Activated naive CD8-positive, alpha-beta T cell treated with anti-CD3 and anti-CD28 coated beads, Interleukin-2, amount 10 ng/mL, durations not matched to agents 7 days and 5 days (primary cell): Measurements from ENCODE around the gene AGAP2. TPM values are rescaled to one million over a fixed set of nuclear protein-coding genes. Genes with fewer than 3 reads are reported as not detected.
"Not testable (repeated sequence)": the region's sequence is repeated elsewhere in the genome, so short reads cannot be mapped to it uniquely, and the experiment has no call there.

Experiments
- ATAC-seq: fragments of 150-1000 bp; cut with Tn5 transposase; one replicate; pipeline ENCODE4 v1.10.0; 2021; ENCODE audit warnings: low read depth, moderate library complexity
- POLR2A ChIA-PET: fragments of 350-600 bp; sonication (Branson Sonifier 250); formaldehyde crosslinking; loops from one replicate; lab custom pipeline; 2021; ENCODE audit warnings: antibody characterized with exemption; lab: Charles Lee
- DNase-seq: peaks from one replicate; pipeline ENCODE4 v3.0.0; 2021
- H3K27ac Mint-ChIP-seq: one replicate; pipeline ENCODE4 v1.8.0; 2022; ENCODE audit warnings: mild to moderate bottlenecking, mixed read lengths
- H3K27me3 Mint-ChIP-seq: one replicate; pipeline ENCODE4 v1.8.0; 2022; ENCODE audit warnings: mild to moderate bottlenecking, moderate library complexity, mixed read lengths
- H3K36me3 Mint-ChIP-seq: one replicate; pipeline ENCODE4 v1.8.0; 2021; ENCODE audit warnings: mild to moderate bottlenecking, mixed read lengths
- H3K4me1 Mint-ChIP-seq: one replicate; pipeline ENCODE4 v1.8.0; 2021; ENCODE audit warnings: mixed read lengths
- H3K4me3 Mint-ChIP-seq: one replicate; pipeline ENCODE4 v1.8.0; 2022; ENCODE audit warnings: mild to moderate bottlenecking, moderate library complexity, mixed read lengths
- H3K9me3 Mint-ChIP-seq: one replicate; pipeline ENCODE4 v1.8.0; 2021; ENCODE audit warnings: mixed read lengths
- total RNA-seq, 2 experiments: library from RNA; stranded (reverse); gene quantifications; one replicate each; pipeline ENCODE4 v1.2.3, GENCODE V29; 2021

Gene AGAP2
- total RNA-seq, 2 experiments from 2014 or later = 68.3 to 71.6 TPM

GRCh38 chr12:57720606-57721595 lies 17.6 kb downstream of the AGAP2 start:
- H3K27ac Mint-ChIP-seq = no peak overlapping the region
- H3K4me1 Mint-ChIP-seq = peaks cover 7% of the 10 kb centered on the region
- POLR2A ChIA-PET = interaction anchor here (0.5 to 1.7 kb wide), 5 partner anchors 7 to 78 kb away, joined by 3 to 7 read pairs (median 3); no protein-coding TSS in a partner anchor
- no peak overlapping the region for H3K4me3 Mint-ChIP-seq
- no peaks in the 10 kb centered on the region for H3K27me3 Mint-ChIP-seq
- peak; percentile 12 for ATAC-seq
- no peaks in the 10 kb centered on the region for H3K9me3 Mint-ChIP-seq
- peaks cover 17% of the 10 kb centered on the region for H3K36me3 Mint-ChIP-seq
- no peak for DNase-seq

DNA sequence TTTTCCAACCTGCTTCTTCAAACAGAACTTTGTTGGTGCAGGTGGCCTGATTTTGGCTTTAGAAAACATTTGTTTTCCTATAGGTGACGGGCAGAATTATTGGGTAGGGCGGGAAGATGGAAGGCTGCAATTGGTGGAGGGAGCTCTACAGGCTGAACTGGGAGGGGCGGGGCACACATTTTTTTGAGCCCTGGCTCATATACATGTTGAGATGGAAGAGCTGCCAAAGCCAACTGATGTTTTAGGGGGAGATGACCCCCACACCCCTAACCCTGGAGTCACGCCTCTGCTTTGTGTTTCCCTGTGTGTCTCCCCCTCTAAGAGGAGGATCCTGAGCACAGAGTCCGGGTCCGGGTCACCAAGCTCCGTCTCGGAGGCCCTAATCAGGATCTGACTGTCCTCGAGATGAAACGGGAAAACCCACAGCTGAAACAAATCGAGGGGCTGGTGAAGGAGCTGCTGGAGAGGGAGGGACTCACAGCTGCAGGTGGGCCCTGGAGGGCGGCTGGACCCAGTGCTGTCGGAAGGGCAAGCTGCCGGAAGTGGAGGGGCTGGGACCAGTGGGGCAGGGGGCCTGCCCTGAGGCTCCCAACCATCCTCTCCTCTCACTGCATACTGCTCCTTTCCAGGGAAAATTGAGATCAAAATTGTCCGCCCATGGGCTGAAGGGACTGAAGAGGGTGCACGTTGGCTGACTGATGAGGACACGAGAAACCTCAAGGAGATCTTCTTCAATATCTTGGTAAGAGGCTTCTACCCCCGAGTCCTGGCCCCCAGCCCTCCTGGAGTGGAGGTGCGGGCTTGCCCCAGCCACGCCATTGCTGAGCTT lies 18.6 kb downstream of the AGAP2 start:
- peaks cover 20% of the 10 kb centered on the region for H3K36me3 Mint-ChIP-seq
- ATAC-seq = peak; percentile 8

GRCh38 chr12:57718641-57719528 lies 19.7 kb downstream of the AGAP2 start:
- no peaks in the 10 kb centered on the region for H3K9me3 Mint-ChIP-seq

More for the DNA sequence above, 18.6 kb downstream of the AGAP2 start:
- Mint-ChIP-seq H3K4me1 (peaks cover 6% of the 10 kb centered on the region), H3K27ac (no peak overlapping the region), H3K9me3 (no peaks in the 10 kb centered on the region), H3K4me3 (no peak overlapping the region), H3K27me3 (no peaks in the 10 kb centered on the region)
- POLR2A ChIA-PET = interaction anchor here (0.5 to 1.7 kb wide), 5 partner anchors 10 to 153 kb away, joined by 3 to 6 read pairs (median 3); partner anchors contain the start of gene OS9
- no peak for DNase-seq

DNA sequence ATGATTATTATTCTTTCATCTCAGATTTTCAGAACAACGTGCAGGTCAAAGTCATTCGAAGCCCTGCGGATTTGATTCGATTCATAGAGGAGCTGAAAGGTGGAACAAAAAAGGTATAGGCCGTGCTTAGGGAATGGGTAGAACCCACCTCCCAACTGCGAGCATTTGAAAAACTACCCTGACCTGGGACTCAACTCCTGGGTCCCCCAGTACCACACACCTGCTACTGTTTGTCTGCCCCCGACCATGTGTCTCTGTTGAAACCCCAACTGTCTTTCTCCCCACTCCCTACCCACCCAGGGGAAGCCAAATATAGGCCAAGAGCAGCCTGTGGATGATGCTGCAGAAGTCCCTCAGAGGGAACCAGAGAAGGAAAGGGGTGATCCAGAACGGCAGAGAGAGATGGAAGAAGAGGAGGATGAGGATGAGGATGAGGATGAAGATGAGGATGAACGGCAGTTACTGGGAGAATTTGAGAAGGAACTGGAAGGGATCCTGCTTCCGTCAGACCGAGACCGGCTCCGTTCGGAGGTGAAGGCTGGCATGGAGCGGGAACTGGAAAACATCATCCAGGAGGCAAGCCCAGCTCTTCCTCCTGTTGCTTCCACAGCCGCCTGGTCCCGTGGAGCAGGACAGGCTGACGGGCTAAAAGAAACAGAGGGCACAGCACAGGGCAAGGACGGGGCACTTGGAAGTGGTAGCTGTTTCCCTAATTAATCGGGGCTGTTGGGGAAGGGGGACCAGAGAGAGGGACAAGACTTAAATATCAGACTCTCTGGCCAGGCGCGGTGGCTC lies 20.5 kb downstream of the AGAP2 start:
- Mint-ChIP-seq H3K36me3 (peaks cover 19% of the 10 kb centered on the region), H3K27me3 (no peaks in the 10 kb centered on the region), H3K27ac (no peak overlapping the region), H3K4me3 (no peak overlapping the region), H3K4me1 (peaks cover 4% of the 10 kb centered on the region), H3K9me3 (no peaks in the 10 kb centered on the region)
- POLR2A ChIA-PET = interaction anchor here (1.7 kb wide), 1 partner anchor 25 kb away, joined by 6 read pairs; the partner anchor contains the start of gene OS9
- DNase-seq (no peak), ATAC-seq (no peak)

More at GRCh38 chr12:57718641-57719528, 19.7 kb downstream of the AGAP2 start:
- DNase-seq (no peak), ATAC-seq (no peak)
- H3K27ac Mint-ChIP-seq = peak overlapping the region; percentile 47
- H3K27me3 Mint-ChIP-seq = no peaks in the 10 kb centered on the region
- POLR2A ChIA-PET = interaction anchor here (0.6 to 1.7 kb wide), 4 partner anchors 11 to 152 kb away, joined by 3 to 6 read pairs (median 3); partner anchors contain the start of genes OS9 and TSPAN31
- H3K4me1 Mint-ChIP-seq = peaks cover 2% of the 10 kb centered on the region
- H3K36me3 Mint-ChIP-seq = peaks cover 17% of the 10 kb centered on the region
- no peak overlapping the region for H3K4me3 Mint-ChIP-seq

- H3K27me3 Mint-ChIP-seq = no peaks in the 10 kb centered on the region
- no peak overlapping the region for H3K4me3 Mint-ChIP-seq
- peaks cover 1% of the 10 kb centered on the region for H3K4me1 Mint-ChIP-seq
- no peak overlapping the region for H3K27ac Mint-ChIP-seq
- no peaks in the 10 kb centered on the region for H3K9me3 Mint-ChIP-seq
- DNase-seq = no peak
- POLR2A ChIA-PET = no interaction called here
- no peak for ATAC-seq
- H3K36me3 Mint-ChIP-seq = peaks cover 23% of the 10 kb centered on the region
Observed at GRCh38 chr12:57717131-57717530, 21.4 kb downstream of the AGAP2 start.

GRCh38 chr12:57716305-57716704 lies 22.2 kb downstream of the AGAP2 start:
- Mint-ChIP-seq H3K4me1 (peaks cover 1% of the 10 kb centered on the region), H3K27me3 (no peaks in the 10 kb centered on the region), H3K27ac (no peak overlapping the region), H3K4me3 (no peak overlapping the region), H3K9me3 (peaks cover 1% of the 10 kb centered on the region), H3K36me3 (peaks cover 26% of the 10 kb centered on the region)
- DNase-seq (no peak), ATAC-seq (no peak)
- POLR2A ChIA-PET = no interaction called here

DNA sequence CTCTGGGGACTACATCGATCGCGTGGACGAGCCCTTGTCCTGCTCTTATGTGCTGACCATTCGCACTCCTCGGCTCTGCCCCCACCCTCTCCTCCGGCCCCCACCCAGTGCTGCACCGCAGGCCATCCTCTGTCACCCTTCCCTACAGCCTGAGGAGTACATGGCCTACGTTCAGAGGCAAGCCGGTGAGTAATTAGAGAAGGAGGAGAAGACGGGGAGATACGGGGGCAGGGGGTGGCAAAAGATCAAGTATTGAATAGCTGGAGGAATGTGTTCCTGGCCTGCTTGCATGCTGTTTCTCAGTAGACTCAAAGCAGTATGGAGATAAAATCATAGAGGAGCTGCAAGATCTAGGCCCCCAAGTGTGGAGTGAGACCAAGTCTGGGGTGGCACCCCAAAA lies 22.8 kb downstream of the AGAP2 start:
- Mint-ChIP-seq H3K4me1 (peaks cover 1% of the 10 kb centered on the region), H3K4me3 (no peak overlapping the region), H3K27me3 (no peaks in the 10 kb centered on the region), H3K27ac (no peak overlapping the region), H3K36me3 (peaks cover 29% of the 10 kb centered on the region), H3K9me3 (peaks cover 1% of the 10 kb centered on the region)
- ATAC-seq = no peak
- no peak for DNase-seq
- POLR2A ChIA-PET = no interaction called here

GRCh38 chr12:57715036-57715748 lies 23.4 kb downstream of the AGAP2 start:
- POLR2A ChIA-PET, H3K27me3 Mint-ChIP-seq, H3K9me3 Mint-ChIP-seq, H3K27ac Mint-ChIP-seq, DNase-seq, ATAC-seq, H3K4me3 Mint-ChIP-seq, H3K4me1 Mint-ChIP-seq: not testable (repeated sequence)
- H3K36me3 Mint-ChIP-seq = peaks cover 31% of the 10 kb centered on the region

GRCh38 chr12:57713209-57713608 lies 25.3 kb downstream of the AGAP2 start:
- ATAC-seq (no peak), DNase-seq (no peak)
- H3K36me3 Mint-ChIP-seq = peaks cover 30% of the 10 kb centered on the region
- no peak overlapping the region for H3K4me3 Mint-ChIP-seq
- no peak overlapping the region for H3K27ac Mint-ChIP-seq
- peaks cover 5% of the 10 kb centered on the region for H3K4me1 Mint-ChIP-seq
- POLR2A ChIA-PET = interaction anchor here (0.7 kb wide), 1 partner anchor 8 kb away, joined by 3 read pairs; no protein-coding TSS in a partner anchor
- H3K9me3 Mint-ChIP-seq = peaks cover 1% of the 10 kb centered on the region
- no peaks in the 10 kb centered on the region for H3K27me3 Mint-ChIP-seq

GRCh38 chr12:57712701-57713100 lies 25.8 kb downstream of the AGAP2 start:
- POLR2A ChIA-PET = no interaction called here
- no peak for ATAC-seq
- Mint-ChIP-seq H3K36me3 (peaks cover 27% of the 10 kb centered on the region), H3K27me3 (no peaks in the 10 kb centered on the region), H3K4me1 (peaks cover 5% of the 10 kb centered on the region), H3K9me3 (peaks cover 1% of the 10 kb centered on the region), H3K4me3 (no peak overlapping the region), H3K27ac (peak overlapping the region; percentile 64)
- no peak for DNase-seq

- H3K36me3 Mint-ChIP-seq = peaks cover 54% of the 10 kb centered on the region
- peaks cover 3% of the 10 kb centered on the region for H3K4me1 Mint-ChIP-seq
- no peaks in the 10 kb centered on the region for H3K27me3 Mint-ChIP-seq
- H3K27ac Mint-ChIP-seq = no peak overlapping the region
- H3K4me3 Mint-ChIP-seq = no peak overlapping the region
- POLR2A ChIA-PET = interaction anchor here (0.6 kb wide), 2 partner anchors 28 to 144 kb away, joined by 3 read pairs; no protein-coding TSS in a partner anchor
- no peak for ATAC-seq
- DNase-seq = no peak
- H3K9me3 Mint-ChIP-seq = peaks cover 4% of the 10 kb centered on the region
Observed at GRCh38 chr12:57708296-57708695, 30.2 kb downstream of the AGAP2 start.
